CD4-positive, CD25-positive, alpha-beta regulatory T cell (primary cell): Measurements from ENCODE around the gene LPAR3. TPM values are rescaled to one million over a fixed set of nuclear protein-coding genes. Genes with fewer than 3 reads are reported as not detected.
A peak's percentile ranks its signal among the peaks of the same experiment; 100 is the strongest.

ENCODE experiments used
- ATAC-seq, 2 donors: fragments of 150-1000 bp; cut with Tn5 transposase; one replicate each; pipeline ENCODE4 v1.10.0; 2021; ENCODE audit warnings: low read depth in 2 of 2, moderate number of reproducible peaks in 2 of 2, moderate library complexity in 1 of 2
- DNase-seq, 3 donors: peaks; one replicate each; pipeline versions ENCODE4 v3.0.0 to v3.0.0-alpha.2; 2012 to 2022; ENCODE audit warnings: mixed read lengths in 1 of 3
- H3K27ac ChIP-seq: one replicate; pipeline ENCODE4 v1.7.0; 2013; ENCODE audit warnings: mild to moderate bottlenecking, low read length; ENCODE audit not compliant: insufficient read depth, poor library complexity, severe bottlenecking
- H3K27me3 ChIP-seq: one replicate; pipeline ENCODE4 v1.7.0; 2013; ENCODE audit warnings: low read length; ENCODE audit not compliant: control insufficient read depth, insufficient read depth
- H3K36me3 ChIP-seq: one replicate; pipeline ENCODE4 v1.7.0; 2013; ENCODE audit warnings: mild to moderate bottlenecking, low read length, moderate library complexity; ENCODE audit not compliant: control insufficient read depth, insufficient read depth
- H3K4me1 ChIP-seq: 2 replicates; pipeline ENCODE4 v1.7.0; 2013; ENCODE audit warnings: mild to moderate bottlenecking, low read length; ENCODE audit not compliant: insufficient read depth, control insufficient read depth, poor library complexity, severe bottlenecking
- H3K4me3 ChIP-seq: one replicate; pipeline ENCODE4 v1.7.0; 2013; ENCODE audit warnings: low read depth, mild to moderate bottlenecking, low read length, moderate library complexity
- H3K9me3 ChIP-seq, 2 experiments: 1 replicate in 1 of 2; 2 replicates in 1 of 2; pipeline ENCODE4 v1.7.0; 2013; ENCODE audit warnings: low read length in 2 of 2, mild to moderate bottlenecking in 1 of 2, moderate library complexity in 1 of 2; ENCODE audit not compliant: control insufficient read depth in 2 of 2
- H3K27ac Mint-ChIP-seq, 3 donors: one replicate each; pipeline ENCODE4 v1.8.0; 2020 to 2022; ENCODE audit warnings: mild to moderate bottlenecking in 3 of 3, mixed read lengths in 3 of 3, moderate library complexity in 2 of 3
- H3K27me3 Mint-ChIP-seq: one replicate; pipeline ENCODE4 v1.8.0; 2022; ENCODE audit warnings: mild to moderate bottlenecking, mixed read lengths
- H3K36me3 Mint-ChIP-seq: one replicate; pipeline ENCODE4 v1.8.0; 2020; ENCODE audit warnings: mixed read lengths
- H3K4me1 Mint-ChIP-seq, 4 donors: one replicate each; pipeline ENCODE4 v1.8.0; 2020 to 2022; ENCODE audit warnings: mixed read lengths in 4 of 4, mild to moderate bottlenecking in 1 of 4
- H3K4me3 Mint-ChIP-seq, 4 donors: one replicate each; pipeline ENCODE4 v1.8.0; 2020 to 2022; ENCODE audit warnings: mild to moderate bottlenecking in 4 of 4, mixed read lengths in 4 of 4, moderate library complexity in 3 of 4
- H3K9me3 Mint-ChIP-seq, 7 donors: one replicate each; pipeline ENCODE4 v1.8.0; 2020 to 2022; ENCODE audit warnings: mixed read lengths in 7 of 7, mild to moderate bottlenecking in 3 of 7, moderate library complexity in 2 of 7
- polyA plus RNA-seq, 4 donors: library from polyadenylated mRNA; unstranded; fragments of 300-500 nt; fragmentation: Illumina TruSeq; gene quantifications; one replicate each; pipeline ENCODE4 v1.2.3, GENCODE V29; 2021
- total RNA-seq: library from RNA; stranded (reverse); gene quantifications from one replicate; pipeline ENCODE4 v1.2.3, GENCODE V29; 2022

LPAR3 gene
- total and polyA plus RNA-seq, 5 donors from 2014 or later = 0.32 TPM; not detected in 4

DNA sequence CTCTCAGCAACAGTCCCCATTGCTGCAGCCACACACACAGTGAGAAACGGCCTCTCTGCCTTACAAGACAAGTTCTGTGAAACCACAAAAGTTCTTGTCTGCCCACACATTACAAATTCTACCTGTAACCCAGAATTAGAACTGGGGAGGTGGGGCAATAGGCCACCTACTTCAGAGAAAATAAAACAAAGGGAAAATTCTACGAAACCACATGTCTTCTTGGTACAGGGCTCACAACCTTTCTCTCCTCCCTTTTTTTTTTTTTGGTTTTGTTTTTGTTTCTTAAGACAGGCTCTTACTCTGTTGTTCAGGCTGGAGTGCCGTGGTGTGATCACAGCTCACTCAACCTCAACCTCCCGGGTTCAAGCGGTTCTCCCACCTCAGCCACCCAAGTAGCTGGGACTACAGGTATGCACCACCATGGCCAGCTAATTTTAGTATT, 30.2 kb downstream of the LPAR3 start:
- peaks cover 5% of the 10 kb centered on the region for H3K27me3 Mint-ChIP-seq
- Histone ChIP-seq H3K4me1 (peaks cover 12% of the 10 kb centered on the region), H3K27ac (peak overlapping the region; percentile 53), H3K4me3 (peak overlapping the region; percentile 61), H3K27me3 (no peaks in the 10 kb centered on the region), H3K9me3 (no peaks in the 10 kb centered on the region), H3K36me3 (no peaks in the 10 kb centered on the region)
- peak overlapping the region; percentile 73 to 94 (median 89) for H3K27ac Mint-ChIP-seq
- ATAC-seq (peak; percentile 85 to 87), DNase-seq (peak in 2 of 3 donors; percentile 33 to 95)
- peaks cover 16 to 47% (median 32%) of the 10 kb centered on the region in 4 donors for H3K4me1 Mint-ChIP-seq
- peak overlapping the region; percentile 1 to 81 (median 70) for H3K4me3 Mint-ChIP-seq
- no peaks in the 10 kb centered on the region for H3K36me3 Mint-ChIP-seq
- H3K9me3 Mint-ChIP-seq = peaks cover 0 to 3% (median 0%) of the 10 kb centered on the region in 7 donors

- Mint-ChIP-seq H3K9me3 (peaks cover 0 to 3% (median 0%) of the 10 kb centered on the region in 7 donors), H3K27ac (peak overlapping the region in 2 of 3 donors; percentile 23 to 89)
- peak overlapping the region; percentile 53 for H3K27ac ChIP-seq
Measured at GRCh38 chr1:84861988-84862644, 30.9 kb downstream of the LPAR3 start.

GRCh38 chr1:84861516-84861915, 31.5 kb downstream of the LPAR3 start:
- peaks cover 5% of the 10 kb centered on the region for H3K27me3 Mint-ChIP-seq
- peaks cover 0 to 3% (median 0%) of the 10 kb centered on the region in 7 donors for H3K9me3 Mint-ChIP-seq
- peak overlapping the region; percentile 9 to 23 (median 18) for H3K27ac Mint-ChIP-seq
- peaks cover 16 to 47% (median 32%) of the 10 kb centered on the region in 4 donors for H3K4me1 Mint-ChIP-seq
- Histone ChIP-seq H3K27ac (no peak overlapping the region), H3K4me1 (peaks cover 12% of the 10 kb centered on the region), H3K27me3 (no peaks in the 10 kb centered on the region), H3K4me3 (peak overlapping the region; percentile 7), H3K9me3 (no peaks in the 10 kb centered on the region), H3K36me3 (no peaks in the 10 kb centered on the region)
- no peaks in the 10 kb centered on the region for H3K36me3 Mint-ChIP-seq
- DNase-seq (no peak), ATAC-seq (no peak)
- H3K4me3 Mint-ChIP-seq = peak overlapping the region in 1 of 4 donors; percentile 7

More at GRCh38 chr1:84861988-84862644, 30.9 kb downstream of the LPAR3 start:
- H3K27me3 ChIP-seq = no peaks in the 10 kb centered on the region
- H3K4me3 ChIP-seq = peak overlapping the region; percentile 61
- H3K4me3 Mint-ChIP-seq = peak overlapping the region in 2 of 4 donors; percentile 4 to 62
- no peaks in the 10 kb centered on the region for H3K36me3 Mint-ChIP-seq
- DNase-seq = no peak
- peaks cover 16 to 47% (median 32%) of the 10 kb centered on the region in 4 donors for H3K4me1 Mint-ChIP-seq
- H3K4me1 ChIP-seq = peaks cover 12% of the 10 kb centered on the region
- no peaks in the 10 kb centered on the region for H3K36me3 ChIP-seq
- no peak for ATAC-seq
- H3K9me3 ChIP-seq = no peaks in the 10 kb centered on the region
- H3K27me3 Mint-ChIP-seq = peaks cover 5% of the 10 kb centered on the region

- Mint-ChIP-seq H3K9me3 (peaks cover 0 to 3% (median 0%) of the 10 kb centered on the region in 7 donors), H3K36me3 (no peaks in the 10 kb centered on the region), H3K27ac (no peak overlapping the region), H3K4me1 (peaks cover 16 to 48% (median 31%) of the 10 kb centered on the region in 4 donors), H3K4me3 (no peak overlapping the region), H3K27me3 (peaks cover 5% of the 10 kb centered on the region)
- no peaks in the 10 kb centered on the region for H3K9me3 ChIP-seq
- ATAC-seq = no peak
- no peak for DNase-seq
- no peaks in the 10 kb centered on the region for H3K36me3 ChIP-seq
- H3K4me3 ChIP-seq = no peak overlapping the region
- H3K27me3 ChIP-seq = no peaks in the 10 kb centered on the region
- peaks cover 13% of the 10 kb centered on the region for H3K4me1 ChIP-seq
- H3K27ac ChIP-seq = no peak overlapping the region
Measured at GRCh38 chr1:84859866-84860265, 33.1 kb downstream of the LPAR3 start.

- no peak overlapping the region for H3K27ac ChIP-seq
- peaks cover 0 to 3% (median 0%) of the 10 kb centered on the region in 7 donors for H3K9me3 Mint-ChIP-seq
- H3K36me3 ChIP-seq = no peaks in the 10 kb centered on the region
- H3K4me3 ChIP-seq = no peak overlapping the region
- ATAC-seq (no peak), DNase-seq (no peak)
- no peak overlapping the region for H3K4me3 Mint-ChIP-seq
- peaks cover 5% of the 10 kb centered on the region for H3K27me3 Mint-ChIP-seq
- H3K27ac Mint-ChIP-seq = no peak overlapping the region
- H3K27me3 ChIP-seq = no peaks in the 10 kb centered on the region
- no peaks in the 10 kb centered on the region for H3K9me3 ChIP-seq
- peaks cover 23 to 50% (median 36%) of the 10 kb centered on the region in 4 donors for H3K4me1 Mint-ChIP-seq
- peaks cover 18% of the 10 kb centered on the region for H3K4me1 ChIP-seq
- H3K36me3 Mint-ChIP-seq = no peaks in the 10 kb centered on the region
Measured at GRCh38 chr1:84857906-84858305, 35.1 kb downstream of the LPAR3 start.

DNA sequence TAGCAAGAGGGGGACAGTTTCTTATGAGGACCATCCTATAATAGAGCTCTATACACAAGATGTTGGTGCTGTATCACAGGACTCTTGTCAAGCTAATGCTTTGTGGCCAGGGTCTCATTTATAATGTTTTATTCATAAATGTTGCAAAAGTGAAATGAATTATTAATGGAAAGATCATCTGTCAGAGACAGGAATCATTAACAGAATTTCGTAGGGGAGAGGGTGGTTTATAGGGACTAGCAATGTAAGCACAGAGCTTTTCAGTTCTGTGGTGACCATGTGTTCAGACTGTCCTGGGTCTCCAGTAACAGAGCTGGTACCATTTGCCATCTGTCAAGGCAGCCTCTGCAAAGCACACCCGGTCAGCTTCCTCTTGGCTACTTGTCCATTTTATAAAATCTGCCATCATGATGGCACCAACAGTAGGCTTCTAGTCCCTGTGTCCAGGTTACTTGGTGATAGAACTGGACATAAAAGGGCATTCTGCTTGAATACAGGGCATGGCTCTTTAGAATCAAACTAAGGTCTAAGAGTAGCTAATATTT, 36.2 kb downstream of the LPAR3 start:
- Mint-ChIP-seq H3K4me1 (peaks cover 18 to 39% (median 29%) of the 10 kb centered on the region in 4 donors), H3K27ac (no peak overlapping the region), H3K4me3 (no peak overlapping the region), H3K36me3 (no peaks in the 10 kb centered on the region), H3K27me3 (peaks cover 5% of the 10 kb centered on the region), H3K9me3 (peaks cover 0 to 2% (median 0%) of the 10 kb centered on the region in 7 donors)
- peaks cover 13% of the 10 kb centered on the region for H3K4me1 ChIP-seq
- no peaks in the 10 kb centered on the region for H3K9me3 ChIP-seq
- DNase-seq = no peak
- H3K27me3 ChIP-seq = no peaks in the 10 kb centered on the region
- no peak overlapping the region for H3K4me3 ChIP-seq
- H3K27ac ChIP-seq = no peak overlapping the region
- H3K36me3 ChIP-seq = no peaks in the 10 kb centered on the region
- no peak for ATAC-seq

DNA sequence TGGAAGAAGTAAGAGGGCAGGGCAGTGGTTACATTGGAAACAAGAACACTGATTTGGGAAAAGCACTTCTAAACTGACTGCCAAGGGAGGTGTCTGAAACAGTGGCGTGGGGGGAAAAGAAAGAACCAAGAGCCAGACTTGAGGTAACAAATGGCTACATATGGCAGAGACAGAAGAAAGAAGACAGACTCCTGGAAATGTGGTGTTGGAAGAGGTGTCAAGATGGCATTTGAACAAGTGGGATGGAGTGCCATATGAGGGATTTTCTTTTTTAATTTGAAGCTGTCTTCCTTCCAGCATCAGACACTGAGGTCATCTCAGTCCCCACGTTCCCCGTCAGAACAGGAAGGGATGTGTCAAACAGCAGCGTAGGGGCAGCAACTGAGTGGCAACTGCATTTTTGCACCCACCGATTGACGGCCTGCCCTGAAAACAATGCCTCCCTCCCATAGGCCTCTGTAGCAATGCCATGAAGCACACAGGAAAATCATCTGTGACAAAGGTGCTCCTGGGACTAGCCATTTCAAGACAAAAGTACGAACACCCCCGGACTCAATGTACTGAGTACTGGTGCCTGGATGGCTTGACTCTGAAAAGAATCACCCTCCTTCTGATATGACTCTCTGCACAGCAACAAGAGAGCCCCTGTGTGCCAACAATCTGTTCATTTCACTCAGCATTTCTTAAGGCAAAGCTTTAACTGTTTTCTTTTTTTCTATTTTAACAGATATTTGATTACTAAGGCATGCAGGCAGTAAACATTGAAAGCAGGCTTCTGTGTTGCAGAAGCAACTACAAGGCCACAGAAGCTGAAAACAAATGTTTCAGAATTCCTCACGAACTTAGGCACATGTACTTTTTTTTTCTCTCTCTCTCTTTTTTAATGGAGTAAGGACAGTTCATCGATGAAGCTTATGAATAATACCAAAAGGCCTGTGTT, 37.0 kb downstream of the LPAR3 start:
- H3K27me3 ChIP-seq = no peaks in the 10 kb centered on the region
- H3K27ac ChIP-seq = no peak overlapping the region
- Mint-ChIP-seq H3K27me3 (peaks cover 5% of the 10 kb centered on the region), H3K27ac (peak overlapping the region in 1 of 3 donors; percentile 27), H3K36me3 (no peaks in the 10 kb centered on the region), H3K4me3 (no peak overlapping the region), H3K9me3 (no peaks in the 10 kb centered on the region), H3K4me1 (peaks cover 11 to 33% (median 25%) of the 10 kb centered on the region in 4 donors)
- ATAC-seq (no peak), DNase-seq (no peak)
- no peak overlapping the region for H3K4me3 ChIP-seq
- H3K9me3 ChIP-seq = no peaks in the 10 kb centered on the region
- no peaks in the 10 kb centered on the region for H3K36me3 ChIP-seq
- H3K4me1 ChIP-seq = peaks cover 13% of the 10 kb centered on the region
